ENCODE results near the gene SPSB3. TPM values are rescaled to one million over a fixed set of nuclear protein-coding genes. Genes with fewer than 3 reads are reported as not detected.

SPSB3 gene
- total and polyA plus RNA-seq, 9 of the 15 experiments (the other 6 are each of a cell fraction or from before 2014, with no cell fraction given): 0.39 to 37.4 (median 7.1) TPM

GRCh38 chr16:1770328-1771187 lies 11.8 kb downstream of the SPSB3 start (continued):
- TF ChIP-seq, protein P1, sequence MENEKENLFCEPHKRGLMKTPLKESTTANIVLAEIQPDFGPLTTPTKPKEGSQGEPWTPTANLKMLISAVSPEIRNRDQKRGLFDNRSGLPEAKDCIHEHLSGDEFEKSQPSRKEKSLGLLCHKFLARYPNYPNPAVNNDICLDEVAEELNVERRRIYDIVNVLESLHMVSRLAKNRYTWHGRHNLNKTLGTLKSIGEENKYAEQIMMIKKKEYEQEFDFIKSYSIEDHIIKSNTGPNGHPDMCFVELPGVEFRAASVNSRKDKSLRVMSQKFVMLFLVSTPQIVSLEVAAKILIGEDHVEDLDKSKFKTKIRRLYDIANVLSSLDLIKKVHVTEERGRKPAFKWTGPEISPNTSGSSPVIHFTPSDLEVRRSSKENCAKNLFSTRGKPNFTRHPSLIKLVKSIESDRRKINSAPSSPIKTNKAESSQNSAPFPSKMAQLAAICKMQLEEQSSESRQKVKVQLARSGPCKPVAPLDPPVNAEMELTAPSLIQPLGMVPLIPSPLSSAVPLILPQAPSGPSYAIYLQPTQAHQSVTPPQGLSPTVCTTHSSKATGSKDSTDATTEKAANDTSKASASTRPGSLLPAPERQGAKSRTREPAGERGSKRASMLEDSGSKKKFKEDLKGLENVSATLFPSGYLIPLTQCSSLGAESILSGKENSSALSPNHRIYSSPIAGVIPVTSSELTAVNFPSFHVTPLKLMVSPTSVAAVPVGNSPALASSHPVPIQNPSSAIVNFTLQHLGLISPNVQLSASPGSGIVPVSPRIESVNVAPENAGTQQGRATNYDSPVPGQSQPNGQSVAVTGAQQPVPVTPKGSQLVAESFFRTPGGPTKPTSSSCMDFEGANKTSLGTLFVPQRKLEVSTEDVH (IDR thresholded peaks at IDR 0.05; ENCODE audit: low read depth, partially characterized antibody): peak; percentile 51
- TF ChIP-seq ZNF436 (CRISPR knock-in tag; IDR thresholded peaks at IDR 0.05): no peak
- TF ChIP-seq, protein P2, sequence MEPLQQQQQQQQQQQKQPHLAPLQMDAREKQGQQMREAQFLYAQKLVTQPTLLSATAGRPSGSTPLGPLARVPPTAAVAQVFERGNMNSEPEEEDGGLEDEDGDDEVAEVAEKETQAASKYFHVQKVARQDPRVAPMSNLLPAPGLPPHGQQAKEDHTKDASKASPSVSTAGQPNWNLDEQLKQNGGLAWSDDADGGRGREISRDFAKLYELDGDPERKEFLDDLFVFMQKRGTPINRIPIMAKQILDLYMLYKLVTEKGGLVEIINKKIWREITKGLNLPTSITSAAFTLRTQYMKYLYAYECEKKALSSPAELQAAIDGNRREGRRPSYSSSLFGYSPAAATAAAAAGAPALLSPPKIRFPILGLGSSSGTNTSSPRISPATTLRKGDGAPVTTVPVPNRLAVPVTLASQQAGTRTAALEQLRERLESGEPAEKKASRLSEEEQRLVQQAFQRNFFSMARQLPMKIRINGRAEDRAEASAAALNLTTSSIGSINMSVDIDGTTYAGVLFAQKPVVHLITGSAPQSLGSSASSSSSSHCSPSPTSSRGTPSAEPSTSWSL (CRISPR knock-in tag; IDR thresholded peaks at IDR 0.05; ENCODE audit: borderline replicate concordance): no peak
- TF ChIP-seq, protein P3, sequence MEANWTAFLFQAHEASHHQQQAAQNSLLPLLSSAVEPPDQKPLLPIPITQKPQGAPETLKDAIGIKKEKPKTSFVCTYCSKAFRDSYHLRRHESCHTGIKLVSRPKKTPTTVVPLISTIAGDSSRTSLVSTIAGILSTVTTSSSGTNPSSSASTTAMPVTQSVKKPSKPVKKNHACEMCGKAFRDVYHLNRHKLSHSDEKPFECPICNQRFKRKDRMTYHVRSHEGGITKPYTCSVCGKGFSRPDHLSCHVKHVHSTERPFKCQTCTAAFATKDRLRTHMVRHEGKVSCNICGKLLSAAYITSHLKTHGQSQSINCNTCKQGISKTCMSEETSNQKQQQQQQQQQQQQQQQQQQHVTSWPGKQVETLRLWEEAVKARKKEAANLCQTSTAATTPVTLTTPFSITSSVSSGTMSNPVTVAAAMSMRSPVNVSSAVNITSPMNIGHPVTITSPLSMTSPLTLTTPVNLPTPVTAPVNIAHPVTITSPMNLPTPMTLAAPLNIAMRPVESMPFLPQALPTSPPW (CRISPR knock-in tag; IDR thresholded peaks at IDR 0.05): no peak
- no peak for TF ChIP-seq SMAD1 (IDR thresholded peaks at IDR 0.05; ENCODE audit: low read depth, low read length, partially characterized antibody)
- no peak; the same call in 1 of the 2 replicates for TF ChIP-seq DNMT1 (IDR thresholded peaks at IDR 0.05)
- no peak for TF ChIP-seq HOXB6 (CRISPR knock-in tag; IDR thresholded peaks at IDR 0.05; ENCODE audit: borderline replicate concordance)
- TF ChIP-seq ZKSCAN3 (CRISPR knock-in tag; IDR thresholded peaks at IDR 0.05): no peak
- TF ChIP-seq, protein P4, sequence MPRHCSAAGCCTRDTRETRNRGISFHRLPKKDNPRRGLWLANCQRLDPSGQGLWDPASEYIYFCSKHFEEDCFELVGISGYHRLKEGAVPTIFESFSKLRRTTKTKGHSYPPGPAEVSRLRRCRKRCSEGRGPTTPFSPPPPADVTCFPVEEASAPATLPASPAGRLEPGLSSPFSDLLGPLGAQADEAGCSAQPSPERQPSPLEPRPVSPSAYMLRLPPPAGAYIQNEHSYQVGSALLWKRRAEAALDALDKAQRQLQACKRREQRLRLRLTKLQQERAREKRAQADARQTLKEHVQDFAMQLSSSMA (CRISPR knock-in tag; IDR thresholded peaks at IDR 0.05): no peak
- TF ChIP-seq SRF (CRISPR knock-in tag; IDR thresholded peaks at IDR 0.05): no peak
- no peak for TF ChIP-seq E2F4 (CRISPR knock-in tag; IDR thresholded peaks at IDR 0.05; ENCODE audit: low read depth)
- TF ChIP-seq THRAP3 (IDR thresholded peaks at IDR 0.05; ENCODE audit: borderline replicate concordance): no peak
- no peak for TF ChIP-seq JUN (IDR thresholded peaks at IDR 0.05; ENCODE audit: borderline replicate concordance, low read depth, low read length)
- no peak for TF ChIP-seq JUN (CRISPR knock-in tag; IDR thresholded peaks at IDR 0.05; ENCODE audit: borderline replicate concordance)
- TF ChIP-seq MEF2D (tag; conservative IDR thresholded peaks at IDR 0.05; ENCODE audit: low read depth): no peak
- TF ChIP-seq NELFE (IDR thresholded peaks at IDR 0.05; ENCODE audit: insufficient read depth, insufficient read length): no peak
- TF ChIP-seq ZNF146 (CRISPR knock-in tag; IDR thresholded peaks at IDR 0.05; ENCODE audit: unreplicated experiment): no peak
- no peak for TF ChIP-seq KLF1 (tag; IDR thresholded peaks at IDR 0.05)

Data from K562 (cell line).